Measurements from ENCODE around the gene ARSB.
"Not testable (repeated sequence)": the region's sequence is repeated elsewhere in the genome, so short reads cannot be mapped to it uniquely, and the experiment has no call there.

The ARSB gene

GRCh38 chr5:78744951-78745534 is 240.1 kb downstream of the ARSB start:
- no peak for DNase-seq

- DNase-seq = no peak
Observed at GRCh38 chr5:78741019-78741418, 244.1 kb downstream of the ARSB start.

GRCh38 chr5:78738693-78739300 is 246.3 kb downstream of the ARSB start:
- DNase-seq = no peak

- no peak for DNase-seq
Observed at GRCh38 chr5:78738104-78738503, 247.0 kb downstream of the ARSB start.

GRCh38 chr5:78735834-78736463 is 249.2 kb downstream of the ARSB start:
- DNase-seq = no peak

GRCh38 chr5:78734950-78735349 is 250.2 kb downstream of the ARSB start:
- no peak for DNase-seq

- no peak for DNase-seq
Observed at GRCh38 chr5:78734094-78734845, 250.8 kb downstream of the ARSB start.

- DNase-seq = not testable (repeated sequence)
Observed at GRCh38 chr5:78732721-78733120, 252.4 kb downstream of the ARSB start.

- no peak for DNase-seq
Observed at GRCh38 chr5:78731884-78732283, 253.2 kb downstream of the ARSB start.

- no peak for DNase-seq
Observed at GRCh38 chr5:78730300-78731094, 254.6 kb downstream of the ARSB start.

- DNase-seq = no peak
Observed at GRCh38 chr5:78727786-78728761, 257.0 kb downstream of the ARSB start.
